WERI-Rb-1 (cell line): ENCODE measurements around the gene TUT4.

Experiments
- DNase-seq: peaks from one replicate; pipeline ENCODE4 v3.0.0-alpha.2; 2020
- H3K27ac ChIP-seq: fragments of 250-450 bp; sonication (Bioruptor Pico); 2 replicates; pipeline ENCODE4 v1.5.1; 2020; ENCODE audit warnings: mild to moderate bottlenecking, moderate library complexity
- H3K27me3 ChIP-seq: fragments of 250-450 bp; sonication (Bioruptor Pico); 2 replicates; pipeline ENCODE4 v1.5.1; 2021; ENCODE audit warnings: mild to moderate bottlenecking, low read depth, moderate library complexity; ENCODE audit not compliant: insufficient read depth, severe bottlenecking
- H3K36me3 ChIP-seq: fragments of 250-450 bp; sonication (Bioruptor Pico); 2 replicates; pipeline ENCODE4 v1.5.1; 2020; ENCODE audit warnings: mild to moderate bottlenecking, moderate library complexity
- H3K4me3 ChIP-seq: 2 replicates; pipeline ENCODE4 v1.5.1; 2011; ENCODE audit warnings: low read depth, mild to moderate bottlenecking, control low read depth, low read length
- H3K9me3 ChIP-seq: fragments of 250-450 bp; sonication (Bioruptor Pico); 2 replicates; pipeline ENCODE4 v1.5.1; 2021; ENCODE audit warnings: mild to moderate bottlenecking, moderate library complexity; ENCODE audit not compliant: severe bottlenecking
- TF ChIP-seq, protein P1 (sequence below): IDR thresholded peaks from 2 replicates; pipeline ENCODE4 v1.5.1; 2011; ENCODE audit warnings: low read depth, mild to moderate bottlenecking, control low read depth, inconsistent platforms, low read length

The TUT4 gene

DNA sequence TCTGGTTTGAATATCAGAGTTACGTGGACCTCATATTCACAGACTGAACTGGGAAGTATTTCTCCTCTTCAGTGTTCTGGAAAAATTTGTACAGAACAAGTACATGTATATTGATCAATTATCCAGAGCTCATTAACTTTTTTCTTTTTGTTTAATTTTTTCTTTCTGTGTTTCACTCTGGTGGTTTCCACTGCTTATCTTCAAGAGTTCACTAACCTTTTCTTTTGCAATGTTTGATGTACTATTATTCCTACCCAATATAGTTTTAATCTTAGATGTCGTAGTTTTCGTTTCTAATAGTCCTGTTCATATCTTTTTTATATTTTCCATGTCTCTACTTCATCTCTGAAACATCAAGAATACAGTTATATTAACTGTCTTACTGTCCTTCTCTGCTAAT lies 46.5 kb downstream of the TUT4 start:
- H3K9me3 ChIP-seq: no peaks in the 10 kb centered on the region
- peaks cover 20% of the 10 kb centered on the region for H3K36me3 ChIP-seq
- no peak overlapping the region for H3K4me3 ChIP-seq
- TF ChIP-seq, protein P1, sequence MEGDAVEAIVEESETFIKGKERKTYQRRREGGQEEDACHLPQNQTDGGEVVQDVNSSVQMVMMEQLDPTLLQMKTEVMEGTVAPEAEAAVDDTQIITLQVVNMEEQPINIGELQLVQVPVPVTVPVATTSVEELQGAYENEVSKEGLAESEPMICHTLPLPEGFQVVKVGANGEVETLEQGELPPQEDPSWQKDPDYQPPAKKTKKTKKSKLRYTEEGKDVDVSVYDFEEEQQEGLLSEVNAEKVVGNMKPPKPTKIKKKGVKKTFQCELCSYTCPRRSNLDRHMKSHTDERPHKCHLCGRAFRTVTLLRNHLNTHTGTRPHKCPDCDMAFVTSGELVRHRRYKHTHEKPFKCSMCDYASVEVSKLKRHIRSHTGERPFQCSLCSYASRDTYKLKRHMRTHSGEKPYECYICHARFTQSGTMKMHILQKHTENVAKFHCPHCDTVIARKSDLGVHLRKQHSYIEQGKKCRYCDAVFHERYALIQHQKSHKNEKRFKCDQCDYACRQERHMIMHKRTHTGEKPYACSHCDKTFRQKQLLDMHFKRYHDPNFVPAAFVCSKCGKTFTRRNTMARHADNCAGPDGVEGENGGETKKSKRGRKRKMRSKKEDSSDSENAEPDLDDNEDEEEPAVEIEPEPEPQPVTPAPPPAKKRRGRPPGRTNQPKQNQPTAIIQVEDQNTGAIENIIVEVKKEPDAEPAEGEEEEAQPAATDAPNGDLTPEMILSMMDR: no peak
- no peak for DNase-seq
- no peak overlapping the region for H3K27ac ChIP-seq
- H3K27me3 ChIP-seq: no peaks in the 10 kb centered on the region

- Histone ChIP-seq H3K9me3 (no peaks in the 10 kb centered on the region), H3K27me3 (no peaks in the 10 kb centered on the region), H3K36me3 (peaks cover 19% of the 10 kb centered on the region), H3K4me3 (no peak overlapping the region), H3K27ac (no peak overlapping the region)
- DNase-seq: no peak
- TF ChIP-seq, protein P1: no peak
Observed at GRCh38 chr1:52504720-52505119, 48.2 kb downstream of the TUT4 start.

DNA sequence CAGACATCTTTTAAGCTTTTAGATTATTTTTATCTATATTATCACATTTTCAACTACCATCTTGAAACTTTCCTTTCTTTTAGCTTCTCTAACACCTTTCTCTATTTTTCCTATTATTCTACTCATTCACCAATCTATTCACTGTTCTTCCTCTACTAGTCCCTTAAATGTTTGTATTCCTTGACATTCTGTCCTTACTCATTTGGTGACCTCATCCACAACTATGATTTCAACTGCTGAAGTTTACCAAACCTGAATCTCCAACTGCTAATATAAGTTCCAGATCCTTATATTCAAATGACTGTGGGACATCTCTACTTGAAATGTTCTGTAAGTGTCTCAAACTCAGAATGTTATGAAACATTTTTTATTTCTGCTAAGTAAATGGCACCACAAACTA lies 49.2 kb downstream of the TUT4 start:
- H3K27me3 ChIP-seq: no peaks in the 10 kb centered on the region
- H3K4me3 ChIP-seq: no peak overlapping the region
- DNase-seq: no peak
- TF ChIP-seq, protein P1: no peak
- H3K36me3 ChIP-seq: peaks cover 21% of the 10 kb centered on the region
- H3K27ac ChIP-seq: no peak overlapping the region
- no peaks in the 10 kb centered on the region for H3K9me3 ChIP-seq

- Histone ChIP-seq H3K9me3 (no peaks in the 10 kb centered on the region), H3K27ac (no peak overlapping the region)
- TF ChIP-seq, protein P1: no peak
Observed at GRCh38 chr1:52502789-52503188, 50.1 kb downstream of the TUT4 start.

GRCh38 chr1:52487632-52488031 lies 65.3 kb downstream of the TUT4 start:
- no peak for DNase-seq
- Histone ChIP-seq H3K27ac (no peak overlapping the region), H3K27me3 (no peaks in the 10 kb centered on the region), H3K9me3 (no peaks in the 10 kb centered on the region), H3K4me3 (no peak overlapping the region), H3K36me3 (peaks cover 30% of the 10 kb centered on the region)
- TF ChIP-seq, protein P1: no peak

More at GRCh38 chr1:52502789-52503188, 50.1 kb downstream of the TUT4 start:
- Histone ChIP-seq H3K4me3 (no peak overlapping the region), H3K27me3 (no peaks in the 10 kb centered on the region), H3K36me3 (peaks cover 18% of the 10 kb centered on the region)
- DNase-seq: no peak

DNA sequence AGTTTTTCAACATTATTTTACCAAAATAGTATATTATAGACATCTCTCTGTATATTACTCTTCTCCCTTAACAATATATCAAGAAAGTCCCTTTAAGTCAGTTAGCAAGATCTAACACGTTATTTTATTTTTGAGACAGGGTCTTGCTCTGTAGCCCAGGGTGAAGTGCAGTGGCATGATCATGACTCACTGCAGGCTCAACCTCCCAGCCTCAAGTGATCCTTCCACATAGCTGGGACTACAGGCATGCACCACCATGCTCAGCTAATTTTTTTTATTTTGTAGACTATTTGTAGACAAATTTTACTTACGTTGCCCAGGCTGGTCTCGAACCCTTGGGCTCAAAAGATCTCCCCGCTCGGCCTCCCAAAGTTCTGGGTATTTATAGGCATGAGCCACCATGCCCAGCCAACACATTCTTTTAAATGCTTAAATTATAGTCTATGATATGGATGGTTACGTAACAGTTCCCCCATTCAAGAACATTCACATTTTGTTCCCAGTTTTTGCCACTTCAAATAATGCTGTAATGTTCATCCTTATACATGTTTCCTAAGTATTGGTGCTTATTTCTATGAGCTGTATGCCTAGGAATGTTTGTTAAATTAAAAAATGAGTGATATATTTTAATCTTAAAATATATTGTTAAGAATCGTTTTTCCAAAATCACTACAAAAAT lies 70.4 kb downstream of the TUT4 start:
- H3K36me3 ChIP-seq: peaks cover 9% of the 10 kb centered on the region
- no peaks in the 10 kb centered on the region for H3K27me3 ChIP-seq
- TF ChIP-seq, protein P1: no peak
- H3K4me3 ChIP-seq: no peak overlapping the region
- no peak for DNase-seq
- H3K9me3 ChIP-seq: no peaks in the 10 kb centered on the region
- H3K27ac ChIP-seq: no peak overlapping the region
